Measurements from ENCODE around the gene SF3B1. TPM values are rescaled to one million over a fixed set of nuclear protein-coding genes. Genes with fewer than 3 reads are reported as not detected.
"Not testable (repeated sequence)": the region's sequence is repeated elsewhere in the genome, so short reads cannot be mapped to it uniquely, and the experiment has no call there.

The SF3B1 gene
- total RNA-seq, 1 donor from 2014 or later, result 152 TPM

DNA sequence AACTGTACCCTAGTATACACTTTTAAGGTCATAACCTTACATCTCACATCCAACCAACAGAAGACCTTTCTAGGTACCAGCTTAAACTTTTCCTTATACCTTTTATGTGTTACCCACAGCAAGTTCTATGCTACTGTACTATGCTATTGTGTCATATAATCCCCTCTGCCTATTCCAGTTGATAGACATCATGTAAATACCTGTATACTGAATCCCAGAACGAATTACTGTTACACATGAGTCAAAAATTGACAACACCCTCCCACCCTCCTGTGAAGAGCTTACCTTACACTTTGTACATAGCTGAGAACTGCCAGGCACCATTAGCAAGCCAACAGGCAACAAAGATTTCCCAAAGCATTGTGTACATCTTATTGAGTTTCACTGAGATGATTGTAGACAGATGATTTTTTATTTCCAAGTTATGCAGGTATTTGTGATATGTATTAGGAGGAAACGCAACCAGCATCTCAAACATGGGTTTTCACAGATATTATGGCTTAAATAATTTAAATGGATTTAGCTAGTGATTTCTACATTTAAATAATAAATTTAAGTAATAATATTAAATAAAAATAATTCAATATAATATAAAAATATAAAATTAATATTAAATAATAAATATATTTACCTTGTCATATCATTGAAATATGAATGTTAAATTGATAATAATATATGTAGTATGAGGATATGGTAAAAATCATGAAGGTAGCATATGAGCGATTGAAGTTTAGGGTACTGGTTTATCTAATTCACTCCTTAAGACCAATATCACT lies 81.2 kb downstream of the SF3B1 start:
- peaks cover 0 to 6% (median 0%) of the 10 kb centered on the region in 3 donors for H3K4me1 ChIP-seq (ENCODE audit: control insufficient read depth in 3 of 3, insufficient read depth in 3 of 3, low read length in 3 of 3)
- H3K36me3 ChIP-seq (ENCODE audit: control insufficient read depth in 3 of 3, insufficient read depth in 3 of 3, low read length in 3 of 3), result no peaks in the 10 kb centered on the region
- no peaks in the 10 kb centered on the region for H3K27me3 ChIP-seq (ENCODE audit: control insufficient read depth in 3 of 3, insufficient read depth in 3 of 3, low read length in 3 of 3)
- H3K9ac ChIP-seq (ENCODE audit: low read depth in 1 of 3, low read length in 3 of 3), result no peak overlapping the region
- no peak overlapping the region for H3K4me3 ChIP-seq (ENCODE audit: low read length in 3 of 3)
- H3K9me3 ChIP-seq (ENCODE audit: control insufficient read depth in 3 of 3, low read length in 3 of 3), result no peaks in the 10 kb centered on the region
- H3K27ac ChIP-seq (ENCODE audit: low read depth, low read length), result no peak overlapping the region

DNA sequence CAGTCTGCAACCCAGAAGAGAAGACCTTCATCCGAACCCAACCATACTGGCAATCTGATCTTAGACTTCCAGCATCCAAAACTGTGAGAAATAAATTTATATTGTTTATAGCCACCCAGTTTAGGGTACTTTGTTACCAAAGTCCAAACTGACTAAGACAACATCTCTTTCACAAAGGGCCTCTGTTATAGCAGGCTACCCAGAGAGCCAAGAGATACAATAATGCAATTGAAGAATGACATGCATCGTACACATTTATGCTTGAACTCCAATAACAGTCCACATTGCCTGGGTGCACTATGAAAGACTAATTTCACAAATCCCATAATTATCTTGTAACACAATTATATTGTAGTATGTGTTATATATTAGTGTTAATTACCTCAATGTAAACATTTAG lies 85.1 kb downstream of the SF3B1 start:
- no peaks in the 10 kb centered on the region for H3K36me3 ChIP-seq (ENCODE audit: control insufficient read depth in 3 of 3, insufficient read depth in 3 of 3, low read length in 3 of 3)
- no peak overlapping the region for H3K9ac ChIP-seq (ENCODE audit: low read depth in 1 of 3, low read length in 3 of 3)
- peaks cover 0 to 6% (median 0%) of the 10 kb centered on the region in 3 donors for H3K4me1 ChIP-seq (ENCODE audit: control insufficient read depth in 3 of 3, insufficient read depth in 3 of 3, low read length in 3 of 3)
- no peaks in the 10 kb centered on the region for H3K27me3 ChIP-seq (ENCODE audit: control insufficient read depth in 3 of 3, insufficient read depth in 3 of 3, low read length in 3 of 3)
- no peak overlapping the region for H3K27ac ChIP-seq (ENCODE audit: low read depth, low read length)
- H3K4me3 ChIP-seq (ENCODE audit: low read length in 3 of 3), result no peak overlapping the region
- H3K9me3 ChIP-seq (ENCODE audit: control insufficient read depth in 3 of 3, low read length in 3 of 3), result no peaks in the 10 kb centered on the region

- H3K4me1 ChIP-seq (ENCODE audit: control insufficient read depth in 3 of 3, insufficient read depth in 3 of 3, low read length in 3 of 3), result peaks cover 1 to 8% (median 2%) of the 10 kb centered on the region in 3 donors
- H3K36me3 ChIP-seq (ENCODE audit: control insufficient read depth in 3 of 3, insufficient read depth in 3 of 3, low read length in 3 of 3), result no peaks in the 10 kb centered on the region
- no peaks in the 10 kb centered on the region for H3K27me3 ChIP-seq (ENCODE audit: control insufficient read depth in 3 of 3, insufficient read depth in 3 of 3, low read length in 3 of 3)
- H3K9me3 ChIP-seq (ENCODE audit: control insufficient read depth in 3 of 3, low read length in 3 of 3), result peaks cover 0 to under 1% (median 0%) of the 10 kb centered on the region in 3 donors
- no peak overlapping the region for H3K4me3 ChIP-seq (ENCODE audit: low read length in 3 of 3)
- H3K27ac ChIP-seq (ENCODE audit: low read depth, low read length), result no peak overlapping the region
- H3K9ac ChIP-seq (ENCODE audit: low read depth in 1 of 3, low read length in 3 of 3), result no peak overlapping the region
These were observed 86.0 kb downstream of the SF3B1 start for GRCh38 chr2:197348721-197349360.

- no peak overlapping the region for H3K9ac ChIP-seq (ENCODE audit: low read depth in 1 of 3, low read length in 3 of 3)
- peaks cover 5 to 8% (median 6%) of the 10 kb centered on the region in 3 donors for H3K4me1 ChIP-seq (ENCODE audit: control insufficient read depth in 3 of 3, insufficient read depth in 3 of 3, low read length in 3 of 3)
- H3K4me3 ChIP-seq (ENCODE audit: low read length in 3 of 3), result no peak overlapping the region
- H3K27ac ChIP-seq (ENCODE audit: low read depth, low read length), result no peak overlapping the region
- H3K27me3 ChIP-seq (ENCODE audit: control insufficient read depth in 3 of 3, insufficient read depth in 3 of 3, low read length in 3 of 3), result no peaks in the 10 kb centered on the region
- no peaks in the 10 kb centered on the region for H3K36me3 ChIP-seq (ENCODE audit: control insufficient read depth in 3 of 3, insufficient read depth in 3 of 3, low read length in 3 of 3)
- peaks cover 0 to 3% (median 0%) of the 10 kb centered on the region in 3 donors for H3K9me3 ChIP-seq (ENCODE audit: control insufficient read depth in 3 of 3, low read length in 3 of 3)
These were observed 88.9 kb downstream of the SF3B1 start for GRCh38 chr2:197345846-197346370.

DNA sequence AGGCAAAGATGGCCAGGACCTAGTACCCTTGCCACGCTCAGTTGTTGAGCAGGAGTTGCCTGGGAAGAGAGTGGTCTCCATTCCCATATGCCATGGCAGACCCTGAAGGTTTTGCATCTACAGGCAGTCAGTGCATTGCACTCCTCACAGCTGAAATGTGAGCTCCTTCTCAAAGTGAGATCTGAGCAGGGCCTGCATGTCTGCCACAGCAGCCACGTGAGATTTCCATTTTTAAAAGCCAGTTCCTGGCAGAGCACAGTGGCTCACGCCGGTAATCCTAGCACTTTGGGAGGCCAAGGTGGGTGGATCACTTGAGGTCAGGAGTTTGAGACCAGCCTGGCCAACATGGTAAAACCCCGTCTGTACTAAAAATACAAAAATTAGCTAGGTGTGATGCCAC lies 90.9 kb downstream of the SF3B1 start:
- peaks cover 5 to 13% (median 6%) of the 10 kb centered on the region in 3 donors for H3K4me1 ChIP-seq (ENCODE audit: control insufficient read depth in 3 of 3, insufficient read depth in 3 of 3, low read length in 3 of 3)
- H3K27ac ChIP-seq (ENCODE audit: low read depth, low read length); H3K36me3 ChIP-seq (ENCODE audit: control insufficient read depth in 3 of 3, insufficient read depth in 3 of 3, low read length in 3 of 3); H3K9me3 ChIP-seq (ENCODE audit: control insufficient read depth in 3 of 3, low read length in 3 of 3); H3K27me3 ChIP-seq (ENCODE audit: control insufficient read depth in 3 of 3, insufficient read depth in 3 of 3, low read length in 3 of 3): not testable (repeated sequence)
- H3K4me3 ChIP-seq (ENCODE audit: low read length in 3 of 3), result peak overlapping the region in 1 of 3 donors; percentile 13
- H3K9ac ChIP-seq (ENCODE audit: low read depth in 1 of 3, low read length in 3 of 3), result peak overlapping the region in 1 of 3 donors; percentile 57

- H3K9ac ChIP-seq (ENCODE audit: low read depth in 1 of 3, low read length in 3 of 3), result no peak overlapping the region
These were observed 94.2 kb downstream of the SF3B1 start for GRCh38 chr2:197340591-197340990.

More at GRCh38 chr2:197340591-197340990, 94.2 kb downstream of the SF3B1 start:
- H3K4me3 ChIP-seq (ENCODE audit: low read length in 3 of 3), result no peak overlapping the region
- no peaks in the 10 kb centered on the region for H3K36me3 ChIP-seq (ENCODE audit: control insufficient read depth in 3 of 3, insufficient read depth in 3 of 3, low read length in 3 of 3)
- peaks cover 0 to 3% (median 0%) of the 10 kb centered on the region in 3 donors for H3K9me3 ChIP-seq (ENCODE audit: control insufficient read depth in 3 of 3, low read length in 3 of 3)
- no peaks in the 10 kb centered on the region for H3K27me3 ChIP-seq (ENCODE audit: control insufficient read depth in 3 of 3, insufficient read depth in 3 of 3, low read length in 3 of 3)
- peaks cover 5 to 13% (median 6%) of the 10 kb centered on the region in 3 donors for H3K4me1 ChIP-seq (ENCODE audit: control insufficient read depth in 3 of 3, insufficient read depth in 3 of 3, low read length in 3 of 3)
- no peak overlapping the region for H3K27ac ChIP-seq (ENCODE audit: low read depth, low read length)

Small RNAs within 50 kb of the gene (small RNA-seq; reads per million reads assigned to genes)
- gene RF00394 (not detected), gene RNU6-1029P (not detected)

Other genes starting within 250 kb of the SF3B1 start
- gene ANKRD44, start 124.2 kb downstream of the SF3B1 start, total RNA-seq, result 26.6 TPM
- gene COQ10B, start 18.5 kb upstream of the SF3B1 start, total RNA-seq, result 10.4 TPM
- 146 TPM for gene HSPD1, start 64.8 kb upstream of the SF3B1 start, total RNA-seq
- gene HSPE1, start 65.4 kb upstream of the SF3B1 start, total RNA-seq, result 80.4 TPM
- gene MOB4, start 81.0 kb upstream of the SF3B1 start, total RNA-seq, result 25.1 TPM
- gene RFTN2, start 240.6 kb upstream of the SF3B1 start, total RNA-seq, result 14.1 TPM